ENCODE measurements around the gene VWA5A. TPM values are rescaled to one million over a fixed set of nuclear protein-coding genes. Genes with fewer than 3 reads are reported as not detected.

Gene VWA5A
- 6.1 and 6.4 TPM in 2 replicates for total RNA-seq
- long read RNA-seq, full-length matches to known transcripts = 39 of 46 reads
- long read RNA-seq, partial matches to known transcripts = 4 of 46 reads
- long read RNA-seq, other reads (novel, unspliced or antisense) = 3 of 46 reads

- Mint-ChIP-seq H3K27ac (ENCODE audit: unreplicated experiment) (peak within 1 kb of the TSS; percentile 50), H3K4me1 (peaks cover 18% of the 10 kb centered on the region), H3K36me3 (ENCODE audit: low read depth) (peaks cover 6% of the 10 kb centered on the region), H3K9me3 (no peaks in the 10 kb centered on the region), H3K27me3 (ENCODE audit: low read depth) (no peaks in the 10 kb centered on the region), H3K4me3 (peak within 1 kb of the TSS; percentile 84)
- peak; percentile 29 for DNase-seq (ENCODE audit: low read depth, low spot score)
- no peak for TF ChIP-seq CTCF (conservative IDR thresholded peaks at IDR 0.05)
Observed at GRCh38 chr11:124114942-124115781, at the start of gene VWA5A. Gene VWA5A (plus strand): TSS chr11:124115450. CDS start chr11:124117512, 2,062 bp downstream.

GRCh38 chr11:124068601-124069110 lies 46.6 kb upstream of the VWA5A start:
- Mint-ChIP-seq H3K9me3 (no peaks in the 10 kb centered on the region), H3K27me3 (ENCODE audit: low read depth) (peaks cover 18% of the 10 kb centered on the region), H3K4me1 (peaks cover 16% of the 10 kb centered on the region), H3K4me3 (no peak overlapping the region), H3K27ac (ENCODE audit: unreplicated experiment) (no peak overlapping the region), H3K36me3 (ENCODE audit: low read depth) (no peaks in the 10 kb centered on the region)
- no peak for DNase-seq (ENCODE audit: low read depth, low spot score)
- TF ChIP-seq CTCF (conservative IDR thresholded peaks at IDR 0.05) = no peak

GRCh38 chr11:124069429-124070401 lies 45.5 kb upstream of the VWA5A start:
- Mint-ChIP-seq H3K27ac (ENCODE audit: unreplicated experiment) (no peak overlapping the region), H3K4me3 (peak overlapping the region; percentile 59), H3K9me3 (no peaks in the 10 kb centered on the region), H3K36me3 (ENCODE audit: low read depth) (no peaks in the 10 kb centered on the region), H3K27me3 (ENCODE audit: low read depth) (peaks cover 18% of the 10 kb centered on the region), H3K4me1 (peaks cover 11% of the 10 kb centered on the region)
- peak; percentile 40 for DNase-seq (ENCODE audit: low read depth, low spot score)
- TF ChIP-seq CTCF (conservative IDR thresholded peaks at IDR 0.05) = peak; percentile 72

- peak; percentile 86 for TF ChIP-seq CTCF (conservative IDR thresholded peaks at IDR 0.05)
- H3K36me3 Mint-ChIP-seq (ENCODE audit: low read depth) = no peaks in the 10 kb centered on the region
- H3K4me3 Mint-ChIP-seq = no peak overlapping the region
Observed at GRCh38 chr11:124070915-124071622, 44.2 kb upstream of the VWA5A start.

GRCh38 chr11:124071623-124071948 lies 43.7 kb upstream of the VWA5A start:
- no peak overlapping the region for H3K27ac Mint-ChIP-seq (ENCODE audit: unreplicated experiment)

More at GRCh38 chr11:124070915-124071622, 44.2 kb upstream of the VWA5A start:
- Mint-ChIP-seq H3K9me3 (no peaks in the 10 kb centered on the region), H3K27me3 (ENCODE audit: low read depth) (peaks cover 17% of the 10 kb centered on the region), H3K4me1 (peaks cover 11% of the 10 kb centered on the region), H3K27ac (ENCODE audit: unreplicated experiment) (no peak overlapping the region)
- DNase-seq (ENCODE audit: low read depth, low spot score) = peak; percentile 74

More at GRCh38 chr11:124071623-124071948, 43.7 kb upstream of the VWA5A start:
- Mint-ChIP-seq H3K4me1 (peaks cover 11% of the 10 kb centered on the region), H3K4me3 (no peak overlapping the region), H3K36me3 (ENCODE audit: low read depth) (no peaks in the 10 kb centered on the region), H3K9me3 (no peaks in the 10 kb centered on the region), H3K27me3 (ENCODE audit: low read depth) (peaks cover 12% of the 10 kb centered on the region)
- TF ChIP-seq CTCF (conservative IDR thresholded peaks at IDR 0.05) = no peak
- no peak for DNase-seq (ENCODE audit: low read depth, low spot score)
